Fibroblast of mammary gland (primary cell): Measurements from ENCODE around the gene ZNF835.

ENCODE experiments used
- DNase-seq: peaks from one replicate; pipeline ENCODE4 v3.0.0-alpha.2; 2010; ENCODE audit warnings: low read depth
- H3K4me3 ChIP-seq: 2 replicates; pipeline ENCODE4 v1.5.1; 2011; ENCODE audit warnings: low read depth, mild to moderate bottlenecking, low read length, moderate library complexity; ENCODE audit not compliant: control insufficient read depth
- CTCF ChIP-seq: conservative IDR thresholded peaks from 2 replicates; pipeline ENCODE4 v1.5.1; 2011; ENCODE audit warnings: low read depth, low read length, inconsistent platforms; ENCODE audit not compliant: control insufficient read depth, insufficient read depth

The ZNF835 gene

DNA sequence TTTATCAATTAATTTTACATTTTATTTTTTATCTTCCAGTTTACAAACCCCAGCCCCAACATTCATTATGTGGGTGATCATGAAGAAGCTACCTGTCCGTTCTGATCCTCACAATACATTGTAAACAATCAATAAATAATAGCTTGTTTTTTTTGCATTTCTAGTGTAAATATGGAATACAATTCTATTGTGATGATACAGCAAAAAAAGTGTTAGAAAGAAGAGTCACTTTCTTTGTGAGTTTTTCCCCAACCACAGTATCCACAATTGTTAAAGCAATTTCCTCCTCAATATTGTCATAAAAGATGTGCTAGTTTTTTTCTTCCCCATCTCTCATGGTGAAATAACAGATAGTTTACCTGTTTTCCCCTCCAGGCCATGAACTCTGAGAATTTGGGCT lies 30.3 kb upstream of the ZNF835 start:
- no peak for DNase-seq
- no peak overlapping the region for H3K4me3 ChIP-seq
- no peak for TF ChIP-seq CTCF

DNA sequence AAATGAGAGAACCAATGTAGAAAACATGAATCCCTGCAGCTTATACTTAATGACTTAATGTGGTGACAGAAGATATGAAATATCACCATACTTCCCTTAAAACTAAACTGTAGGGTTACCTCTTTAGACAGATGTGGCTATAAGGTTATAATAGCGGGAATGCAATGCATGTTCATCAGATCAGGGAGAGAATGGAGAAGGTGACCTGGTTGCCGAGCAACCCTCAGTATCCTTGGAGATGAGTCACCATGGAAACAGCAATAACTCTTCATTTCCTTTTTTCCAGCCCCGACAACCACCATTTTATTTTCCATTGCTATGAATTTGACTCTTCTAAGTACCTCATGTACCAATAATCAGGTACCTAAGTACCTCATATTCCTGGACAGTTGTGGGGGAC lies 28.0 kb upstream of the ZNF835 start:
- TF ChIP-seq CTCF: no peak

DNA sequence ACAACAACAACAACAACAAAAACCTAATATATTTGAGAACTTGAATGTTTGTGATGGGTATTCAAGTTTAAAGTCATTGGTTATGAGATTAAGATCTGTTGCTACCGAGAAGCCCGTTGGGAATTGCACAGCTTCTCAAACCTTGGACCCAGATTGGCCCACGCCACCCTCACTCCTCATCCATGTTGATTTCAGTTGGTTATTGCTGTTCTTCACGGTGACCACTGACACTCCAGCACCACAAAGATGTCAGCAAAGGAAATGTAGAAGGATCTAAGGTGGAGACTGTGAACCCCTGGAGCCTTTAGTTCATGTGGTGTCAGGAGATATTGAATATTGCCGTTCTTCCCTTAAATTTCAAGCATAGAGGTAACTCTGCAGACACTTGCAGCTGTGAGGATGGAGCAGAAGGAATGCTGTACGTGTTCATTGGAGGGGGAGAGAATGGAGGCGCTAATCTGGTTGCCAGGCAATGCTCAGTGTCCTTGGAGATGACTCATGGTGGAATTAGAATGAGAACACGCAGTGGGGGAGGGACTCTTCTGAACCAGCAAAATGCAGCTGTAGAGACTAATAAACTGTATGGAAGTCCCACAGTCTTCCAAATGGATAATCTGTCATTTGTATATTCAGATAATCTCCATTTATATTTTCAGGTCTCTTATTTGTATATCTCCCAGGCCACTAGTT lies 20.8 kb upstream of the ZNF835 start:
- no peak for TF ChIP-seq CTCF
- DNase-seq: no peak
- no peak overlapping the region for H3K4me3 ChIP-seq

More for the DNA sequence above, 28.0 kb upstream of the ZNF835 start:
- no peak overlapping the region for H3K4me3 ChIP-seq
- no peak for DNase-seq

GRCh38 chr19:56690670-56691069 lies 19.1 kb upstream of the ZNF835 start:
- H3K4me3 ChIP-seq: no peak overlapping the region
- TF ChIP-seq CTCF: no peak
- no peak for DNase-seq

- DNase-seq: no peak
- H3K4me3 ChIP-seq: no peak overlapping the region
- TF ChIP-seq CTCF: no peak
These were observed 17.6 kb upstream of the ZNF835 start for GRCh38 chr19:56689198-56689597.

GRCh38 chr19:56687031-56687430 lies 15.5 kb upstream of the ZNF835 start:
- TF ChIP-seq CTCF: no peak
- H3K4me3 ChIP-seq: no peak overlapping the region
- DNase-seq: no peak

DNA sequence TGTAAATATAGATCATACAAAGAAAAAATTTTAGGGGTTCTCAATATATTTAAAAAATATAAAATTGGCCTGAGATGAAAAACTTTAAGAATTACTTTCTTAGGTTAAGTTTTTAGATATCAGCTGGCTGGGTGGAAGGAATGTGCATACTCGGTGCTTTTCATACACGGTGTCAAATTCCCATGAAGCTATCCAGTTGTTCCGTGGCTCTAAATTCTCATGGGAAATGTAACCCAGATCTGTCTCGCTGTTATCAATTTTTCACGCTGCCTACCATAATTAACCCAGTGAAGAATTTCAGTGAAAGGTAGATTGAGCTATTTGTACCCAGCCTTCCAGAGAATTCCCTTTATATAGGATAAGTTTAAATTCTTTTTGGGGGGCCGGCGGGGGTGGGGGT lies 11.6 kb upstream of the ZNF835 start:
- DNase-seq: no peak
- no peak overlapping the region for H3K4me3 ChIP-seq
- TF ChIP-seq CTCF: no peak
